AG08396 (cell line): Measurements from ENCODE around the gene ERI3.

Source experiments
- DNase-seq: peaks from one replicate; pipeline ENCODE4 v3.0.0; 2012; ENCODE audit warnings: low spot score, mixed read lengths

ERI3 gene

DNA sequence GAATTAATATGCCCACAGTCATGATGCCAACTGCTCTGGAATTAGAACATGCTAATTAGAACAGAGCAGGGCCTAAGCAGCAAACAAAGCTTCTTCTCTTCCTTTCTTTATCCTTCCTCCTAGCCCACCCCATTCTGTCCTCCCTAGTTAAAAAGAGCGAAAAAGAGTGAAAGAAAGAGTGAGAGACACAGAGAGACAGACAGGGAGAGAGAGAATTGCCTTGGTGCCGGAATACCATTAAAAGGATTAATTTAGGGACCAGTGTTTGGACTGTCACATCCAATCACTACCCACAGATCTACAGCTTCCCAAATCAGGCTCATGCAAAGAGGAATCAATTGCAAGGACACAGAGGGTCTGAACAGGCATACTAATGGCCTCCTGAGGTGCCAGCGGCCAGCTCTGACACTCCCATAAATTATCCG, 7.0 kb downstream of the ERI3 start:
- no peak for DNase-seq

DNA sequence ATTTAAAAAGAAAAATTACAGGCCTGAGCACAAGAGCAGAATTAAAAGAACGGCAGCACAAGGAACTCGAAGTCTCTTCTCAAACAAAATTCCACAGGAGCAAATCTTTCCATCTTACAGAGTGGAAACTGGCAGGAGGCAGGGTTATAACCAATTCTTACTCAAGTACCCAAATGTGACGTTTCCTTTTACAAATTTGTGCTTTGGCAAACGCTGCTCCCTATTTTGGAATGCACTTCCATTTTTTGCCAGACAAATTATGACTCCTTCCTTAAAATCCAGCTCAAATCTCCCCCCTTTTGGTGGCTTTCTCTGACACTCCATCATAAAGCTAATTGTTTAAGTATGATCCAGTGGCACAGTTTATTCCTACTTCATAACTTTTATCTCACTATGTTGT, 7.8 kb downstream of the ERI3 start:
- DNase-seq = peak; percentile 28

DNA sequence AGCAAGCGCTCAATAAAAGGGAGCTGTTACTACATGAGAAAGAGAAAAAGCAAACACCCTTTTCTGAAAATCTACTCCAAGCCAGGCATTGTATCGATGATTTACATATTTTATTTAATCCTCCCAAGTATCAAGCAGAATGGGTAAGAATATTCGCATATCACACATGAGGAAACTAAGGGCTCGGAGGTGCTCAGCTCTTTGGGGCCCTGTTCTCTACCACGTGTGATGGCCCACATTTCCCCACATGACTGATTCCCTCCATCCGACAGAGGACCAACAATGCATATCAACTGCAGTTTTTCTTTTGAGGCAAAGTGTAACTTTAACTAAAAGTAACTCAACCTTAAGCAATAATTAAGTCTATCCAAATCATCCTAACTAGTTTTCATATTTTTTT, 8.2 kb downstream of the ERI3 start:
- no peak for DNase-seq

- no peak for DNase-seq
These were observed 8.9 kb downstream of the ERI3 start for GRCh38 chr1:44346184-44346583.

- no peak for DNase-seq
These were observed 9.8 kb downstream of the ERI3 start for GRCh38 chr1:44345187-44345775.

DNA sequence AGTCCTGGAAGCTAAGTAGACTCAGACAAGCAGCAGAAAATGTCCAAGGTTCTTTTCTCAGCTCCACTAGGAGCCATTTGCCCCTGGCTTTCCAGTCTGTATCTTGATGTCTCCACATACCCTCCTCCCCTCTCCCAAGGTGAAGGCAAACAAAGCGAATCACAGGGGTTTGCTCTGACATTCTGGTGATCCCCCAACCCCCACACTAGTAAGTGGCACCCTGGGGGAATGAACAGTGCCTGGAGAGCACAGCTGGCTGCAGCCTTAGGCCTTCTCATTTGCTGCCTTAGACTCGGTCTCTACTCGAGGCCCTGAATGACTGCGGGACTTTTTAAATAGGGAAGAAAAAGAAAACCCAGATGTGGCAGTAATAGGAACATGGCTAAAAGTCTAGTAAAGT, 15.3 kb downstream of the ERI3 start:
- DNase-seq = no peak

DNA sequence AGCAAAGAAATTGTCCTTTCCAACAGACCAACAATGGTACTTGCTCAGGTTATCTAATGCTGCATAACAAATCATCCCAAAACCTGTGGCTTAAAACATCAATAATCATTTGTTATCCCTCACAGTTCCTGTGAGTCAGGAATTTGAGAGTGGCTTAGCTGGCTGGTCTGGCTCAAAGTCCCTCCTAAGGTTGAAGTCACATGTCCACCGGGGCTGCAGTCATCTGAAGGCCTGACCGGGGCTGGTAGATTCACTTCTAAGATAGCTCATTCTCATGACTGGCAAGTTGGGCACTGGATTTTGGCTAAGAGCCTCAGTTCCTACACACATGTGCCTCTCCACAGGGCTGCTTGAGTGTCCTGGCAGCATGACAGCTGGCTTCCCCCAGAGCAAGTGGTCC, 16.9 kb downstream of the ERI3 start:
- DNase-seq = no peak

- DNase-seq = no peak
These were observed 18.4 kb downstream of the ERI3 start for GRCh38 chr1:44336668-44337067.

- no peak for DNase-seq
These were observed 20.1 kb downstream of the ERI3 start for GRCh38 chr1:44334968-44335367.

- DNase-seq = no peak
These were observed 21.7 kb downstream of the ERI3 start for GRCh38 chr1:44333376-44333775.

DNA sequence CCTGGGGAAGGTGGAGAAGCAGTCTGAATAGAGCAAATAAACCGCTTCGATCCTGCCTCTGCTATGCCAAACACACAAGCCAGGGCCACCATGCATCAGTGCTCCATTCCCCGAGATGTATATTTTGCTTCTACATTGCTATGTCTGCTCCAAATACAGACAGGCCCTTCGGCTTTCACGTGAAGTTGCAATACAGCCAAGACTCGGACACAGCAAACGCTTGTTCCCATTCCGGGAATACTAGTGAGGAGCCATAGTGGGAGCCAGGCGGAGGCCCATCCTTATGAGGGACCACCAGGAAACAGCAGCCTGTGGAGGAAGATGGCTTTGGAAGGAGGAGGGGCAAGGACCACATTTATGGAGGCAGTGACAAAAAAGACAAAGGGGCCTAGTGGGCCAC, 22.6 kb downstream of the ERI3 start:
- no peak for DNase-seq

GRCh38 chr1:44330935-44331334, 24.1 kb downstream of the ERI3 start:
- DNase-seq = no peak

DNA sequence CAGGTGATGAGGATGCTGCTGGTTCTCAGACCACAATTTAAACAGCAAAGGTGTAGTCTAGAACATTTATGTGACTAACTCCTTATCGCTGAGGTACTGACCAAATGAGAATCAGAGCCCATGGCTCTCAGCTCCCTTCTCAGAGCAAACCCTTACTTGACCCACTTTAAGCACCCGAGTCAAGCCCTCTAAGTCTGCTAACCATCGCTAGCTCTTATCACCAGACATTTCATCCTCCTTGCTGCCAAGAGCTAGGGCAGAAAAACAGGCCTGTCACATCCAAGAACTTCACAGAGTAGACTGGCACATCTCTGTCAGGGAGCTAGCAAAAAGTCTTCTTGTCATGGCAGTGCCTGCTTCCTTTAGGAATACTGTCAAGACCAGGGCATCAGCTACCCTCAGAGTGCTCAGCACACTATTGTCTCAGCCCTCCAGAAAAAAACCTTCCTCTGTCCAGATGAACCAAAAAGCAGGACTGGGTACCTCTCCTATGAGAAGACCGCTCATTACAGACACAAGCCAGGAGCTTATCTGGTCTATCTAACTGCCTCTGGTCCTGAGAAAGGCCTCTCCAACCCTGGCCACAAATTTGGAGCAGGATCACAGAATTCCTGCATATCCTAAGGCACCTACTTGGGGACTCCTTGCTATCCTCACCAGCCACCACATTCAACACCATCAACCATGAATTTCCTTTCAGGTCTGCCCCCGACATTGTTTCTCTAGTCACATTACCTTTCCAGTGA, 26.2 kb downstream of the ERI3 start:
- no peak for DNase-seq

GRCh38 chr1:44327679-44328491, 27.2 kb downstream of the ERI3 start:
- DNase-seq = peak; percentile 96

DNA sequence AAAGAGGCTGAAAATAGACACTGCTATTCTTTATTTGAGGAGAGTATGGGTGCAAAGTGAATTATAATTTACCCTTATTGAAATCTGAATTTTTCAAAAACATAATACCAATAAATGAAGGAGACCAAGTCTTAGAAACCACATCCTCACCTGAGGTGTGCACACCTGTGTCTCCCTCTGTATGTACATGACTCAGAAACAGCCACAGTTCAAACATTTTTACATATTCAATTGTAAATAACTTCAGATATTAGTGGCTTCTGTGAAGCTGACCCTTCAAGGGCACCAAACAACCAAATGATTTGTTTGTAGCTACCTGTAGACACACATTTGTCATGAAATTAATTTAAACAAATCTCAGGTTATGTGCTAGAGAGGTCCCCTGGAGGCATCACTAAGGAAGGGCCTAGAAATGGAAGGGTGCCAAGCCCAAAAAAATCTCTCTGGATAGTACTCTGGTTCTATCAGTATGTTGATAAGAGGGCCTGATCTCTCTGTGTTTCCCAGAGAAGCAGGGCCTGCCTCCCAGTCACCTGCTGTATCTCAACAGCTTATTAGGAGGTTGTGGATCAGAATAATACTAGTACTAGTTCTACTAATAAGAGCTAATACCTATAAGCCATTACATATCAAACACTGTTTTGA, 28.1 kb downstream of the ERI3 start:
- no peak for DNase-seq

DNA sequence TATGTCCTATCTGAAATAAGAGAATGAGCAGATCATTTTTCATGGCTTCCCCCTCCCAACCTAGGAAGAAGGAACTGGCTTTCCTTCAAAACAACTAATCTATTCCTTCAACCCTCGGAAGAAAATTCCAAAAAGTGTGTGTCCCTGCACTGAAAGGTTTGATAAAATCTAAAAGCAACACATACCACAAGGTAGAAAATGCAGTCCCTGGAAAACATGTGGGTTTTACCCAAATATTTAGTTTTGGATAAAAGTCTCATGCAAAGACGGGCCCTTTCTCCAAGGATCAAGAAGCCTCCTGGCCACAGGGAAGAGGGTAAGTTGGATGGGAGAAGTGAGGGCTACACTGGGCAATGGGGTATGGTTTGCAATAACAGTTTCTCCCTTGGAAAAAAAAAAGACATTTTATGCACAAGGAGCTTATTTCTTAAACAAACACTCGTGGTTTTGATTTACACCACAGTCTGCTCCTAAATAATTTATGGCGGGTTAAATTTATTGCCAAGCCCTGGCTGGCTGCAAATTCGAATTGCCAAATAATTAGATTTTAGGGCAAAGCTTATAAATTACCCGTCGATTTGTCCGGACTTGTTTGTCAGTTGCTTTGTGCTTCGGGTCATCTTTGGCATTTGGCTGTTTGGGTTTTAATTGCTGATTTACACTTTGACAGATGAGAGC, 28.9 kb downstream of the ERI3 start:
- no peak for DNase-seq

- no peak for DNase-seq
These were observed 31.1 kb downstream of the ERI3 start for GRCh38 chr1:44323947-44324346.

DNA sequence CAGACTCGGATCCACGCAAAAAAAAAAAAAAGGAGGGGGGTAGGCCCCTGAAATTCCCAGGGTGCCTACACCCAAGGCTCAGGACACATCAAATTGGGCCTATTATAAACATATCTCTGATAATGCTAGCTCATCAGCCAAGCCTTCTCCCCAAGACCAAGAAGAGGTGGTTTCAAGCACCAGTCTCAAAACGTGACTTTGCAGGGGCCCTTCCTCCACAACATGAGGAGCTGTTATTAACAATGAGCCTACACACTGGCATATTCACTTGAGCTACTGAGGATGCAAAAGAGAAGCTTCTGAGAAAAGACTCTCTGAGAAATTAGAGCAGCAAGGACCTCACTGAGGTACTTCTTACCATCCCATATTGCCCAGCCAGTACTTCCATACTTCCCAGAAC, 32.7 kb downstream of the ERI3 start:
- no peak for DNase-seq

DNA sequence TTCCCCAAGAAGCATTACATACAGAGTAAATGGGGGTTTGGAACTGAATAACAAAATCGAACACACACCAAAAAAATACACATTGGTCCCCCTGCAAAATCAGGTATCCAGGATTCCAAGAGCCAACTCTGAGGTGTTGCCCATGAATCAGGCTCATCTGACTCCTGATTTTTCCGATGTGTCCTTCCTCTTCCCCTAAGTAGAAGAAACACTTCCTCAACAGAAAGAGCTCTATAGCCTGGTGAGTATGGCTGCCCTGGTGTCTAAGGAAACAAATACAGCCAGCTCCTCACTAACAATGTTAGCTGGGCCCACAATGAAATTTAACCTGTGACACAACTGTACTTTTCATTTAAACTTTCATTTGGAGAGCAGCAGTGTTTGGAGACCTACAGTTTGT, 33.6 kb downstream of the ERI3 start:
- DNase-seq = no peak

DNA sequence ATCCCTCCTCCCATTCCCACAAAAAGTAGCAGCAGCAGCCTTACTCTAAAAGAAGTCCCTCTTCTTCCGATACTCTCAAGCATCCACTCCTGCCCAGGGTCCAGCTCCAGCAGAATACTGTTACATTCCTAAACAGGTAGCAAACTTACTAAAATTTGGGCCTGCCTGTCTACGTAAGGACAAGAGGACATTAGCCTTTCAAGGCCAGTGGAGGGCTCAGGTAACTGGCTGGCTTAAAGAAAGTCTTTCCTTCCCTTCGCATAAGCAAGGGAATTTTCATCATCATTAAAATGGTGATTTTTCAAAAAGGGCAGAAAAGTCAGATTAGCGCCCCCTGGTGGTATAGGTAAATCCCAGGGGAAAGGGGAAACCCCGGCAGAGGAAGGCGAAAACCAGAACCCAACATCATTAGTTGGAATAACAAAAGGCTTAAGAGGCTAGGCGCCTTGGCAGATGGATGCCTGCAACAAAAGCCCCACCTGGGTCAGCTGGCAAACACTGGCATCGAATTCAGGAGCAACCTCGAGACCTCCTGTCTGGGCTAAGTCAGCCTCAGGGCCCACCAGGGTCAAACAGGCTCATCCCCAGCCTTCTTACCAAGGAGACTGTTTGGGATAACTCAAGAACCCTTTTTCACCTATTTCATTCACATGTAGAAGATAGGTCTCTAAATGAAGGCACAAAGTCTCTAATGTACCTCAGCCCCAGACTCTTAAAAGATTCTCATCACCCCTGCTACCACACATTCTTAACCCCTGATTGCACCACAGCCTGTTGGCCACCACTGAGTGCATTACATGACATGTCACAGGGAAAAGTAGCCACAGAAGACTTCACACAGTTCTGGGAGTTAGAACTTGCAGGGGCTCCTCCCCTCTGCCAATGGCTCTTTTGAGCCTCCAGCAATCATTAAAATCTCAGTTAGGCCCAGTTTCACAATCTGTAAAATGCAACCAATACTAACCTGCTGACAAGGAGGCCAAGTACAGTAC, 36.7 kb downstream of the ERI3 start:
- DNase-seq = peak; percentile 72

DNA sequence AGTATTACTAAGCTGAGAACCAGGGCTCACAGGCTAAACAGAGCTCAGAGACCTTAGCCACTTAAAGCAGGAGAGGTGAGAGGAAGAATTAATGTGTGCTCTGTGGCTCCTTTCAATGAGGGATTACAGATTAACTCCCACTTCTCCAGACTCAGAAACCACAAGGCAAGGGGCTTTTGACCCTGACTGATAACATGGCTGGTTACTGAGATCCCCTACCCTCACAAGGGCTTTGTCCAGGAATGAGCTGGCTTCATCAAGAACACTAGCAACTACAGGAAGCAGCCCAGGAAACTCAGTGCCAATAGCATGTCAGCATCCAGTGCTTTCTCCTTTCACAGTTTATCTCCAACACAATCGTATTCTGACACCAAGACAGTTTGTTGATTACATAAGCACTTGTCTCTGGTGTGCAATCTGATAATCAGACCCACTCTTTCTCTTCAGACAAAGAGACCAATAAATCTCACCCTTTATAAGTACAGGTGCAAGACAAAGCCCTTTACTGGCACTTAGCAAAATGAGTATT, 38.8 kb downstream of the ERI3 start:
- DNase-seq = no peak
